Naive thymus-derived CD8-positive, alpha-beta T cell (primary cell): ENCODE results near the gene HENMT1. TPM values are rescaled to one million over a fixed set of nuclear protein-coding genes. Genes with fewer than 3 reads are reported as not detected.
A peak's percentile ranks its signal among the peaks of the same experiment; 100 is the strongest.
"Not testable (repeated sequence)": the region's sequence is repeated elsewhere in the genome, so short reads cannot be mapped to it uniquely, and the experiment has no call there.

Experiments
- ATAC-seq, 2 donors: fragments of 150-1000 bp; cut with Tn5 transposase in 1 of 2; sonication (Bioruptor Pico), chemical (Tn5 transposase) in 1 of 2; 1 replicate in 1 of 2; 2 replicates in 1 of 2; pipeline ENCODE4 v1.10.0; 2021; ENCODE audit warnings: mild to moderate bottlenecking in 2 of 2, moderate library complexity in 2 of 2
- POLR2A ChIA-PET: fragments of 350-600 bp; sonication (Branson Sonifier 250); formaldehyde crosslinking; loops from one replicate; lab custom pipeline; 2021; ENCODE audit warnings: antibody characterized with exemption; lab: Charles Lee
- DNase-seq, 10 donors: peaks; one replicate each; pipeline versions ENCODE4 v3.0.0 to v3.0.0-alpha.2; 2020 to 2022
- H3K27ac Mint-ChIP-seq, 10 donors: one replicate each; pipeline ENCODE4 v1.8.0; 2020 to 2022; ENCODE audit warnings: mild to moderate bottlenecking in 10 of 10, mixed read lengths in 10 of 10, moderate library complexity in 4 of 10, inconsistent platforms in 1 of 10
- H3K27me3 Mint-ChIP-seq, 5 donors: one replicate each; pipeline ENCODE4 v1.8.0; 2021 to 2022; ENCODE audit warnings: mixed read lengths in 5 of 5
- H3K36me3 Mint-ChIP-seq, 3 donors: one replicate each; pipeline ENCODE4 v1.8.0; 2020 to 2022; ENCODE audit warnings: mixed read lengths in 3 of 3, mild to moderate bottlenecking in 2 of 3, inconsistent platforms in 1 of 3
- H3K4me1 Mint-ChIP-seq, 4 donors: one replicate each; pipeline ENCODE4 v1.8.0; 2021 to 2022; ENCODE audit warnings: mixed read lengths in 4 of 4
- H3K4me3 Mint-ChIP-seq, 10 donors: one replicate each; pipeline ENCODE4 v1.8.0; 2020 to 2022; ENCODE audit warnings: mild to moderate bottlenecking in 10 of 10, mixed read lengths in 10 of 10, moderate library complexity in 6 of 10, inconsistent platforms in 1 of 10
- H3K9me3 Mint-ChIP-seq, 9 donors: one replicate each; pipeline ENCODE4 v1.8.0; 2020 to 2022; ENCODE audit warnings: mixed read lengths in 9 of 9, mild to moderate bottlenecking in 3 of 9, inconsistent platforms in 1 of 9, moderate library complexity in 1 of 9
- polyA plus RNA-seq, 3 donors: library from polyadenylated mRNA; unstranded; fragments of 300-500 nt; fragmentation: Illumina TruSeq; gene quantifications; one replicate each; pipeline ENCODE4 v1.2.3, GENCODE V29; 2021
- total RNA-seq, 8 experiments: library from RNA in 2 of 8; stranded (reverse) in 2 of 8; gene quantifications; one replicate each; pipeline ENCODE4 v1.2.3 and lab custom pipeline; 2021 to 2026

Gene HENMT1
- total and polyA plus RNA-seq, 5 experiments from 2014 or later, result 24.8 to 53.8 (median 38.1) TPM

DNA sequence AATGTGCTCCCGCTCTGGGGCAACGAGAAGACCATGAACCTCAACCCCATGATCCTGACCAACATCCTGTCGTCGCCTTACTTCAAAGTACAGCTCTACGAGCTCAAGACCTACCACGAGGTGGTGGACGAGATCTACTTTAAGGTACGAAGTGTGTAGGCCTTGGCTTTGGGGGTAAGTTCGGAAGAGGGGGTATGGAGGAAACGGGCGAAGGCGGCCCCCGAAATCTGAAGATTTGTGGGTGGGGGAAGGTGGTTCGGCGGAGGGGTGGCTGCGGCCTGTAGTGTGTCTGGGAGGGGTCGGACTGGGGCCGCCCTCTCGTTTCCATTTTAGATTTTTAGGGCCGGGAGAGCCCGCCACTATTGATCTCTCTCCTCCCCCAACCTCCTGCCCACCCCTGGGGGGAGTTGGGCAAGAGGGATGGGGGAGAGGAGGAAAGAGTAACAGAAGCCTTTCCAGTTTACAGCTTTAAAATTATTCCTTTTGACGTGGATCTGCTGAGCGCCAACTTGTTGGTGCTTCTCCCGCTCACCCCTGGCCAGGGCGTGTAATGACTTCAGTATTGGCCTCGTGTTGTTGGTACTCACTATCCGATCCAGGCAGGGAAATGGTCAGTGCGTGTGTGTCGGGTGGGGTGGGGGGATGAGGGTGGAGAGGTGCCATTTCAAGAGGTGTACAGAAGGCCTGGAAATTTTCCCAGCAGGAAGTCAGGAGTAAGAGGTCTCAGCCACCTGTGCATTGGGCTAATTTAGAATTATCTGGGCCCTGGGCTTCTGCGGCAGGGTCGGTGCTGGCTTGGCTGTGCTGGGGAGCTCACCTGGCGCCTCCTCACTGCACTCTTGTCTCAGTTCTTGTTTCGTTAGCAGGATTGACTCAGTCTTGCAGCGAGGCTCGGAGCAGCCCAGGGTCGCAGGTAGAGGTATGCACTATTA lies 32.1 kb upstream of the HENMT1 start:
- ATAC-seq (peak; percentile 79 to 84), DNase-seq (peak in 9 of 10 donors; percentile 54 to 95 (median 89))
- no peaks in the 10 kb centered on the region for H3K27me3 Mint-ChIP-seq
- peak overlapping the region; percentile 87 to 100 (median 96) for H3K4me3 Mint-ChIP-seq
- H3K36me3 Mint-ChIP-seq, result peaks cover 0 to 42% (median 24%) of the 10 kb centered on the region in 3 donors
- POLR2A ChIA-PET, result interaction anchor here (0.6 to 5.6 kb wide), 40 partner anchors 8 to 1647 kb away, joined by 3 to 366 read pairs (median 6); partner anchors contain the start of genes CLCC1, EEIG2, GPSM2 and HENMT1
- no peaks in the 10 kb centered on the region for H3K9me3 Mint-ChIP-seq
- peaks cover 18 to 59% (median 48%) of the 10 kb centered on the region in 4 donors for H3K4me1 Mint-ChIP-seq
- peak overlapping the region; percentile 95 to 99 (median 98) for H3K27ac Mint-ChIP-seq

DNA sequence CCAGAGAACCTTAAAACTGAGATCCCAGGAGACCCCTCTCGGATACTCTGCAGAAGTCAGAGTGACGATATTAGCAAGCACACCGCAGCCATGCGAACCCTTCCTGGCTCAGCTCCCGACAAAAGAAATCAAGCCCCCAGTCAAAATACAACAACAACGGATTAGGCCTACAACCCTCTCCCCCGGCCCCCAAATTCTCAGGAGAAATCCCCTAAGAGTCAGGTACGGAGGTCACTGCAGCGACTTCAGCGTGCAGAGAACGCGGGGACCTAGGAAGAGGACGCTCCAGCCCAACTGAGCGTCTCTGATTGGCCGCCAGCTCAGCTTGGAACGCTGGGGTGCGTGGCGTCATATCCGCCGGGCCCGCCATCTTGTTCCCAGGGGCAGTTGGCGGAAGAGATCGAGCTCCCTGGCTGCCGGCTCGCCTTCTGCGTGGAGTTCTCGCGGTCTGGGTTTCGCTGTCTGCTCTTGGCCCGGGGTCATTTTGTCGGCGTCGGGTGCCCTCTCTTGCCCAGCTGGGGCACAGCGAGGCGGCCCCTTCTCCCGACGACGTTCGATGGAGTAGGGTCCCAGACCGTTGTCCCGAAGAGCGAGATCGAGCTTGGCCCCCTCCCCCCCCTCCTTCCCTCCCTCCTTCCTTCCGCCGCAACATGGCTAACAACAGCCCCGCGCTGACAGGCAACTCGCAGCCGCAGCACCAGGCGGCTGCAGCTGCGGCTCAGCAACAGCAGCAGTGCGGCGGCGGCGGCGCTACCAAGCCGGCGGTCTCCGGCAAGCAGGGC lies 31.2 kb upstream of the HENMT1 start, which contains the start of gene PRPF38B:
Gene PRPF38B, plus strand, starts transcription at position 369 of the 782 bp plus-strand sequence. Its CDS starts 282 bp downstream, at position 651.
- H3K4me3 Mint-ChIP-seq, result peak within 1 kb of the TSS; percentile 87 to 100 (median 96)
- DNase-seq, result peak; percentile 88 to 96 (median 93)
- peak; percentile 81 to 84 for ATAC-seq
- no peaks in the 10 kb centered on the region for H3K27me3 Mint-ChIP-seq
- H3K4me1 Mint-ChIP-seq, result peaks cover 18 to 50% (median 41%) of the 10 kb centered on the region in 4 donors
- POLR2A ChIA-PET, result interaction anchor here (0.6 to 5.6 kb wide), 44 partner anchors 9 to 1647 kb away, joined by 3 to 366 read pairs (median 6); partner anchors contain the start of genes CLCC1, EEIG2, GPSM2 and HENMT1
- peaks cover 0 to 34% (median 17%) of the 10 kb centered on the region in 3 donors for H3K36me3 Mint-ChIP-seq
- H3K9me3 Mint-ChIP-seq, result no peaks in the 10 kb centered on the region
- peak within 1 kb of the TSS; percentile 95 to 99 (median 98) for H3K27ac Mint-ChIP-seq

DNA sequence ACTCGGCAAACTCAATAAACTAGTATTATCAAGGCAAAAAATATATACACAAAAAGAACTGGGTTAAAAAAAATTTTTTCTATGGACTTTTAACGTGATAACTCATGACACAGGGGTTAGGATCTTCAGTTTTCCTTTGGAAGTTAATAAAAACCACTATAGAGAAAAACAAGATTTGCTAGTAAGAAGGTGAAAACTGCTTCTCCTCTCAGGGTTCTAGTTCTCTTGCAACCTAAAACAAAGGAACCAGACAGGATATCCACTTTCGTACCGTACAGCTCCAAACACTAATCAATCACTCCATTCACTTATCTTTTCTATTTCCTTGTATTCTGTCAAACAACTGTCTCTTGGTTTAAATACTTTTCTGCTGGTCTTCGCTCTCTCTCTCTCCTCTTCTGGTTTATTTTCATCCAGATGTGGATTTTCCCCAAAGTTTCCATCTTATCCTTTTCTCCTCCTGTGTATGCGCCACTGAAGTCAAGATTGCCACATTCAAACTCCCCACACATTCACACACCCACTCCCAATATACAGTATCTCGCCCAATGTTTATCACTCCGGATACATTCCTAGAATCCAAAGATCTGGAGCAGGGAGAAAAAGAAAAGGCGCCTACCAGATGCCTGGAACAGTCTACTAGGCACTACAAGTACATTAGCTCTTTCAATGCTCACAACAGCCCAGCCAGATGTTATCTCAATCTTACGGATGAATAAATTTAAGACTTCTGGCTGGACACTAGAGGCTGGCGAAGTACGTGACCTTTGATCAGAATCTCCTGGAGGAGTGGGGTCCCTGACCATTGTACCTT lies 30.4 kb upstream of the HENMT1 start:
- POLR2A ChIA-PET, result interaction anchor here (0.8 to 5.6 kb wide), 30 partner anchors 9 to 491 kb away, joined by 3 to 366 read pairs (median 8); partner anchors contain the start of genes CLCC1, EEIG2, HENMT1 and SLC25A24
- Mint-ChIP-seq H3K27me3 (no peaks in the 10 kb centered on the region), H3K27ac (peak overlapping the region; percentile 95 to 99 (median 98)), H3K9me3 (no peaks in the 10 kb centered on the region), H3K36me3 (peaks cover 0 to 26% (median 11%) of the 10 kb centered on the region in 3 donors), H3K4me3 (peak overlapping the region; percentile 87 to 100 (median 96)), H3K4me1 (peaks cover 18 to 42% (median 36%) of the 10 kb centered on the region in 4 donors)
- ATAC-seq (no peak), DNase-seq (no peak)

DNA sequence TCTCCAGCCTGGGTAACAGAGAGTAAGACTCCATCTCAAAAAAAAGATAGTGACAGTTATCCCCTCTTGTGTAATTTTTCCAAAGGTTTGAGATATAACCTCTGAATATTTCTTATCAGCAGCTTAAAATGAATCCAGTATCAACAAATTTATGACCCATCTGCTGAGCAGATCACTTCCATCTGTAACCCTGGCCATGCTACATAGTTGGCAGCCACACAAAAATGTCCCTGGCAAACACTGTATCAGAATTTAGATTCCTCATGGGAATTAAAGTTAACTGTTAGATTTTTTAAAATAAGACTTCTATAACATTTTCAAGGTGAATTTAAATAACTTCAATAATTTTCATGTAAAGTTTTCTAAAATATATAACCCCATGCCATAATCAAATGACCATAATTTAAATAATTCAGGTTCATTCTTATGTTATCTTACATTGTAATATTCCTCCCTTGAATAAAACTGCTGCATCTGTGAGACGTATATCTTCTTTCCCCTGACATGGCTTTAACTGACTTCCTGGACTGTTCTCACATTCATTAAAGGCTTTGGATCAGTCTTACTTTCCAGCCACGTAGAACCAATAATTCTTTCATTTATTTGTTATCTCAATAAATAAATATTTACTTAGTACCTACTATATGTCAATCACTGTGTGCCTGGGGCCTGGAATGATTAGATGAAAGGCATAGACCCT lies 25.9 kb upstream of the HENMT1 start:
- POLR2A ChIA-PET, result no interaction called here
- DNase-seq (no peak), ATAC-seq (no peak)
- H3K27ac Mint-ChIP-seq, result peak overlapping the region in 1 of 10 donors; percentile 43
- H3K9me3 Mint-ChIP-seq, result no peaks in the 10 kb centered on the region
- H3K27me3 Mint-ChIP-seq, result peaks cover 0 to 2% (median 0%) of the 10 kb centered on the region in 5 donors
- peaks cover 14 to 18% (median 16%) of the 10 kb centered on the region in 4 donors for H3K4me1 Mint-ChIP-seq
- no peaks in the 10 kb centered on the region for H3K36me3 Mint-ChIP-seq
- H3K4me3 Mint-ChIP-seq, result no peak overlapping the region

DNA sequence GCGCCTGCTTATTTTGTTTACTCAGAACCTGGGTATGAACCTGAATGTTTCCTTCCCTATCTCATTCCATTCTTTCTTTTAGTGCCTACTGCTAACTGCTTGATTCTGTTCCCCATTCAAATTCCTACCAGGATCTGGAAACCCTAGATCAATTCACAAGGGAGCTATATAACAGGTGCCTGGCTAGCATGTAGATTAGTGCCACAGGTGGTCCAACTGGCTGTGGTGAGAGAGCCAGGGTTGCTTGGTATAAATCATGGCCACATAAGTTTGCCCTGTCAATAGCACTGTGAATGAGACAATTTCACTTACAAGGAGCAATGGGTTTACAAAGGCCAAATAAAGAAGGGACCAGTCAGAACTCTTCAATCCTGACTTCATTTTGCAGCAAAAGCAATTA lies 24.6 kb upstream of the HENMT1 start:
- no peak for DNase-seq
- Mint-ChIP-seq H3K27me3 (peaks cover 0 to 3% (median 0%) of the 10 kb centered on the region in 5 donors), H3K9me3 (no peaks in the 10 kb centered on the region), H3K27ac (no peak overlapping the region), H3K4me3 (no peak overlapping the region), H3K36me3 (no peaks in the 10 kb centered on the region), H3K4me1 (peaks cover 2 to 6% (median 5%) of the 10 kb centered on the region in 4 donors)
- POLR2A ChIA-PET, result interaction anchor here (1.7 kb wide), 1 partner anchor 25 kb away, joined by 4 read pairs; the partner anchor contains the start of gene HENMT1
- no peak for ATAC-seq

DNA sequence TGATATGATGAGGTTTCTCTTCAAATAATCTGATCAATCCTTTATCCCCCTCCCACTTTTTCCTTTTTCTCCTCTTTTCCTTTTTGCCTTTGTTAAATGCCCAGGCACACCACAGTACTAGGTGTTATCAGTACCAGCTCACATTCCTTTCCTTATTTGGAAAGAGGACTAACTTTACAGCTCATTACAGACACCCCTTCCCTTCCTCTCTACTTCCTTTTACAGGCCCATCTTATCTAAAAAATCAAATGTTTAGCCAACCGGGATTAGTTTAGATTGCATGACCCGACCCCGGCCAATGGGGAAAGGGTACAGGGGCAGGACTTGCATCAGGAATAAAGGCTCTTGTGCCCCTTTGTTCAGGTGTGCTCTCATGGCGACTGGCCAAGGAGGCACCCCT lies 20.8 kb upstream of the HENMT1 start:
- H3K4me3 Mint-ChIP-seq, H3K27me3 Mint-ChIP-seq, H3K36me3 Mint-ChIP-seq, DNase-seq, ATAC-seq, H3K9me3 Mint-ChIP-seq: not testable (repeated sequence)
- peaks cover 5 to 13% (median 6%) of the 10 kb centered on the region in 4 donors for H3K4me1 Mint-ChIP-seq
- POLR2A ChIA-PET, result interaction anchor here (0.7 to 3.1 kb wide), 4 partner anchors 10 to 20 kb away, joined by 3 to 20 read pairs (median 9); partner anchors contain the start of genes HENMT1 and PRPF38B
- H3K27ac Mint-ChIP-seq, result peak overlapping the region in 2 of 10 donors; percentile 2 to 53

DNA sequence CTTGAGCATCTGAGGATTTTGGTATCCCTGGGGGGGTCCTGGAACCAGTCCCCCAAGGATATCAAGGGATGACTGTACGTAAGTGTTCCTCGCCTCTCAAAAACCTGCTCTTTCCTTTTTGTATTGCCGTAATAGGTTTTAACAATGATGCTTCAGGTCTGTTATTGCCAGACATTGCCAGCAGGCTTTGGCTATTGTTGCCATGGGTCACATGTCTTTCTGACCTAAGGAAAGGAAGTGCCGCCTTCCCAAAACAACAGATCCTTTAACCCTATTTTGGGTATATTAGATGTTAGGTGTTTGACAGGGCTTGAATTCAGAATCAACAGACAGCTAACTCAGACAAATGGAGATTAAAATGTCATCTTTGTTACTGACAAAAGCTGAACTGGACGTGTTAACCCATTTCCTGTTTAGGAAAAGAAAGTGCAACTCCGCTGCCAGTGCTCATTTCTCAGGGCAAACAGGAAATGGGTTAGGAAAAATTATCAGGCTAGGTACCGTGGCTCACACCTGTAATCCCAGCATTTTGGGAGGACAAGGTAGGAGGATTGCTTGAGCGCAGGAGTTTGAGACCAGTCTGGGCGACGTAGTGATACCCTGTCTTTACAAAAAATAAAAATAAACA lies 18.8 kb upstream of the HENMT1 start:
- Mint-ChIP-seq H3K27me3 (peaks cover 0 to 3% (median 0%) of the 10 kb centered on the region in 5 donors), H3K27ac (peak overlapping the region in 3 of 10 donors; percentile 33 to 57 (median 35)), H3K9me3 (no peaks in the 10 kb centered on the region), H3K4me3 (peak overlapping the region in 3 of 10 donors; percentile 3 to 53 (median 19)), H3K4me1 (peaks cover 4 to 13% (median 6%) of the 10 kb centered on the region in 4 donors), H3K36me3 (no peaks in the 10 kb centered on the region)
- no peak for DNase-seq
- POLR2A ChIA-PET, result interaction anchor here (1.3 to 1.4 kb wide), 2 partner anchors 12 to 35 kb away, joined by 4 to 5 read pairs; partner anchors contain the start of gene PRPF38B
- no peak for ATAC-seq

DNA sequence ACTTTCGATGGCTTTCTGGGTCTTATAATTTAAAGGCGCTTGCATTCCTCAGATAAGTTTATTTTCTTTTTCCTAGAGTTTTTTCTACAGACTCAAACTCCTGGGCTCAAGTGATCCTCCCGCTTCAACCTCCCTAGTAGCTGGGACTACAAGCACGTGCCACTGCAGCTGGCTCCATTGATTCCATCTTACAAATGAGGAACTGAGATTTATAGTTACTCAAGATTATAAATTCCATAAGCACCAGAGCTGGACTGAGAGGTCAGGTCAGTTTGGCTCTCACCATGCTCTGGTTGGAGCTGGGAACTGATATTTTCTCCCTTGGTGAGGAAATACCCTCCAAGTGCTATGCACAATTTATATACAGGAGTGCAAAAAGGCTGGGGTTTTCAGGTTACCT lies 17.8 kb upstream of the HENMT1 start:
- Mint-ChIP-seq H3K27me3 (peaks cover 0 to 3% (median 0%) of the 10 kb centered on the region in 5 donors), H3K9me3 (no peaks in the 10 kb centered on the region), H3K36me3 (no peaks in the 10 kb centered on the region), H3K4me1 (peaks cover 4 to 13% (median 6%) of the 10 kb centered on the region in 4 donors), H3K27ac (no peak overlapping the region), H3K4me3 (no peak overlapping the region)
- ATAC-seq, result no peak
- DNase-seq, result no peak
- POLR2A ChIA-PET, result interaction anchor here (1.3 to 2.4 kb wide), 3 partner anchors 13 to 34 kb away, joined by 4 to 14 read pairs (median 5); partner anchors contain the start of gene PRPF38B

DNA sequence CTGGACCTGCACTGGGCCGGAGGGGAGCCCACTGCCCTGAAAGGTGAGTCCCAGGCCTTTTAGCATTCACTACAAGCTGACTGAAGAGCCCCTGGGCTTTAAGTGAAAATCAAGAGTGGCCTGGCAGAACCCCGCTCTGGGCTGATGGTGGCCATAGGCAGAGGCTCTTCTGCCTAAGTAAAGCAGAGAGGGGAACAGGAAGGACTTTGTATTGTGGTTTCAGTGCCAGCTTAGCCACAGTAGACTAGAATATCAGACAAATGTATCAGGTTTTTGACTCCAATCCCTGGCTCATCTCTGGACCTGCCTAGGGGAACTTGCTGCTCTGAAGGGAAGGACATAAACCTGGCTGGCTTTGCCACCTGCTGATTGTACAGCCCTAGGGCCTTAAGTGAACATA lies 10.2 kb upstream of the HENMT1 start:
- H3K4me1 Mint-ChIP-seq, result peaks cover 12 to 19% (median 13%) of the 10 kb centered on the region in 4 donors
- H3K27me3 Mint-ChIP-seq, result peaks cover 0 to 5% (median 0%) of the 10 kb centered on the region in 5 donors
- no peak for DNase-seq
- no peak overlapping the region for H3K4me3 Mint-ChIP-seq
- H3K36me3 Mint-ChIP-seq, result no peaks in the 10 kb centered on the region
- ATAC-seq, result no peak
- POLR2A ChIA-PET, result interaction anchor here (0.8 to 1.8 kb wide), 5 partner anchors 9 to 24 kb away, joined by 3 to 9 read pairs (median 6); partner anchors contain the start of genes HENMT1 and PRPF38B
- peak overlapping the region in 2 of 10 donors; percentile 39 to 46 for H3K27ac Mint-ChIP-seq
- H3K9me3 Mint-ChIP-seq, result no peaks in the 10 kb centered on the region

DNA sequence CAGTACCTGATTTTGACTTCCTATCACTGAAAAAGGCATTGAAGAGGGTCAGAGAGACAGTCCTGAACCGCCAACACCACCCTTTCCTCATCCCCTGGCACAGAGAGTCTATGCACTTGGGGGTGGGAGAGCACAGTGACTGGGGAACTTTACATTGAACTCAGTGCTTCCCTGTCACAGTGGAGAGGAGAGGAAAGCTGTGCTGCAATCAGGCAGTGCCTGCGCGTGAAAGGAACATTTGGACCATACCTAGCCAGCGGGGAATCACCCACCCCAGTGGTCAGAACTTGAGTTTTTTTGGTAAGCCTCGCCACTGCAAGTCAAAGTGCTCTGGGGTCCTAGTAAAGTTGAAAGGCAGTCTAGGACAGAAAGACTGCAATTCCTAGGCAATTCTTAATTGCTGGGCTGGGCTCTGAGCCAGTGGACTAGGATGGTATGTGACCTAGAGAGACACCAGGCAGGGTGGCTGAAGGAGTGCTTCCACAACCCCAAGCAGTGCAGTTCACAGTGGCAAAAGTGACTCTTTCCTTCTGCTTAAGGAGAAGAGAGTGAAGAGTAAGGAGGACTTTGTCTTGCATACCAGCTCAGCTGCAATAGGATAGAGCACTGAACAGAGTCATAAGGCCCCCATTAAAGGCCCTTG lies 9.4 kb upstream of the HENMT1 start:
- ATAC-seq (no peak), DNase-seq (no peak)
- H3K27me3 Mint-ChIP-seq, result peaks cover 0 to 5% (median 0%) of the 10 kb centered on the region in 5 donors
- POLR2A ChIA-PET, result interaction anchor here (0.8 to 2.0 kb wide), 5 partner anchors 10 to 24 kb away, joined by 3 to 9 read pairs (median 4); partner anchors contain the start of genes HENMT1 and PRPF38B
- no peak overlapping the region for H3K27ac Mint-ChIP-seq
- H3K9me3 Mint-ChIP-seq, result no peaks in the 10 kb centered on the region
- H3K4me3 Mint-ChIP-seq, result no peak overlapping the region
- H3K36me3 Mint-ChIP-seq, result peaks cover 0 to 2% (median 0%) of the 10 kb centered on the region in 3 donors
- peaks cover 12 to 19% (median 13%) of the 10 kb centered on the region in 4 donors for H3K4me1 Mint-ChIP-seq
